Stimulated activated CD8-positive, alpha-beta memory T cell treated with anti-CD3 and anti-CD28 coated beads, Interleukin-15, amount 100 ng/mL, for 1 hour (primary cell): ENCODE measurements around the gene PLEKHA1.

Experiments
- DNase-seq: peaks from one replicate; pipeline ENCODE4 v3.0.0-alpha.2; 2020; ENCODE audit warnings: low read depth

PLEKHA1 gene

DNA sequence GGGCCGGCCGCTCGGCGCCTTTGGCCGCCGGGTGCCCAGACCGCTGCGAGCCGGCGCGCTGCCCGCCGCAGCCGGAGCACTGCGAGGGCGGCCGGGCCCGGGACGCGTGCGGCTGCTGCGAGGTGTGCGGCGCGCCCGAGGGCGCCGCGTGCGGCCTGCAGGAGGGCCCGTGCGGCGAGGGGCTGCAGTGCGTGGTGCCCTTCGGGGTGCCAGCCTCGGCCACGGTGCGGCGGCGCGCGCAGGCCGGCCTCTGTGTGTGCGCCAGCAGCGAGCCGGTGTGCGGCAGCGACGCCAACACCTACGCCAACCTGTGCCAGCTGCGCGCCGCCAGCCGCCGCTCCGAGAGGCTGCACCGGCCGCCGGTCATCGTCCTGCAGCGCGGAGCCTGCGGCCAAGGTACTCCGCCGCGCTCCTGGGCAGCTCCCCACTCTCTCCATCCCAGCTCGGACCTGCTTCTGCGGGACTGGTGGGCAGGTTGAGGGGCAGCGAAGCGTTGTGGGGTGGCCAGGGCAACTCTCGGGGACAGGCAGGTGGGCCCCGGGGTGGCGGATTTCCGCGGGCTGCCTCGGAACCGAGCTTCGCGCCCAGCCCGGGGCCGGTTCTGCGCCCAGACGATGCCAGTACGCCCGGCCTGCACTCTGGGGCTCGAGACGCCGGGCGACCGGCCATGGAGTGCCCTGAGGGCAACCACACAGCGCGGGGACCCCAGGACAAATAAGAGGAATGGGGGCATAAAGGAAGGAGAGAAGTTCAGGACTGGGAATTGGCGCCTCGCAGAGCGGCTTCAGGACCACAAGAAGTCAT is 87.4 kb downstream of the PLEKHA1 start:
- DNase-seq = no peak

DNA sequence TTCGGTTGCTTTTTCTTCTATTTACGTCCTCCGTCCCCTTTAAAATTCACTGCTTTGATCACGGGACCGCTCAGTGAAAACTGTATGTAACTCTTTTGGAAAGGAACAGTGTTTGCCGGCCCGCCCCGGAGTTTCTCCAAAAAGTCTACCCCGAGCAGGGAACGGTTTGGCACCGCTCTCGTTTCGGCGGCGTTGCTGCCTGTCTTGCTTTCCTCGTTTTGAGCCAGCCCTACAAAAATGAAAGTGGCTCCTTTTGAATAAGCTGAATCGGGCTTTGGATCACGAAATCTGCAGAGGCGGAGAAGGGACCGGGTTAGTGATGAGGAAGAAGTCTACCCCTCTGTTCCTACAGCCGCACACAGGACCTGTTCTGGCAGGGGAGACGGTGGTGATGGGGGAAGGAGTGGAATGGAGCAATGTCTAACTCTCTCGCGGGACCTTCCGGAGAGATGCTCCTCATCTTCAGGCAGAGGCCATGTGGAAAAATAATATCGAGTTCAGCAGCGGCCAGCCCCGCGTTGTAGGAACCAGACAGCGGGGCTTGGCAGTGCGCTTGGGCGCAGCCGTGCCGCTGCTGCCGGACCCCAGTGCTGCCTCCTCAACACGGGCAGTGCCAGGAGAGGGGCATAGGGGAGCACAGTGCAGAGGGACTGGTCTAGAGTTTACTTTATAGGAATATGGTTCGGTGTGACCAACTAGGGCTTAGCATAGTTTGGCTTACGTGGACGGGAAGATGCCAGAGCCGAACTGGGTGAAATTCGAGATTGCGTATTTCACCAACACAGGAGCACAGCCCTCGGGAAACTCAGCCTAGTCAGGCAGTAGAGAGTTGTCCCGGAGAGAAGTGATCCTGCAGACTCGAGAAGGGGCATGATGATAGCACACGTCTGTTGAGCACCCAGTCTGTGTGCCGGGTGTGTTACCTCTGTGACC is 88.3 kb downstream of the PLEKHA1 start:
- no peak for DNase-seq

DNA sequence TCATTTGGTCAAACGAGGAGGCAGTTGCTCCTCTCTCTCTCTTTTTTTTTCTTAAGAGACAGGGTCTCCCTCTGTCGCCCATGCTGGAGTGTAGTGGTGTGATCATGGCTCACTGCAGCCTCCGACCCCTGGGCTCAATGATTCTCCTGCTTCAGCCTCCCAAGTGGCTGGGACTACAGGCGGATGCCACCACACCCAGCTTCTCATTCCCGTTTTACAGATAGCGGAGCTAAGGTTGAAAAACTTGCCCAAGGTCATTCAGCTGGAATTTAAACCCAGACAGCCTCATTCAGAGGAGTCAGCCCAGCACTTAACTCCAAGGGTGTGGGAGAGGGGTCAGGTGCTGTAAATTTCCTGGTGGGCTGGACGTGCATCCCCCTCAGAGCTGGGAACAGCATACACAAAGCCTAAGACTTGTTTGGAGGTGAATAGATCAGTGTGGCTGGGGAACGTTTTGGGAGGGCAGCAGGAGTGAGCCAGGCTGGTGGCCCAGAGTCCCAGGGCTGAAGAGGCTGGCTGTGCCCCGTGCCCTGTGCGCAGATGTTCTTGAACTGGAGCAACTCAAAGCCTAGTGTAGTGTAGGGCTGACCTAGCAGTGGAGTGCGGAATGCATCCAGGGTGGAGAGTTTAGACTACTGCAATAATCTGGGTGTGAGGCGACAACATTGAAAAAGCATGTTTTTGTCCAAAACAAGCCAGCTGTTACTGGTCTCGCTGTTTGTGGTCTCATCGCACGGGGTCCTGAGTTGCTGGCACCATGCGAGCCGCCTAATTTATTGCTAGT is 89.2 kb downstream of the PLEKHA1 start:
- no peak for DNase-seq

DNA sequence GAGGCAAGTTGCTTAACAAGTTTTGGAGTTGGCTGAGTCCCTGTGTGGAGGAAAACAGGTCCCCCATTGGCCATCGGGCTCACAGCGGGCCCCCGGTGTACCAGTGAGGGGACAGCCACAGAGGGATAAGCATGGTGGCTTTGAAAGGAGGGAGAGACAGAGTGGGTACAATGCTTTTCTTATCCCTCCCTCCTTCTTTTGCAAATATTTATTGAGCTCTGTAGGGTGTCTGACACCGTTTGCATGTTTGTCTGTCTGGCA is 89.7 kb downstream of the PLEKHA1 start:
- no peak for DNase-seq

DNA sequence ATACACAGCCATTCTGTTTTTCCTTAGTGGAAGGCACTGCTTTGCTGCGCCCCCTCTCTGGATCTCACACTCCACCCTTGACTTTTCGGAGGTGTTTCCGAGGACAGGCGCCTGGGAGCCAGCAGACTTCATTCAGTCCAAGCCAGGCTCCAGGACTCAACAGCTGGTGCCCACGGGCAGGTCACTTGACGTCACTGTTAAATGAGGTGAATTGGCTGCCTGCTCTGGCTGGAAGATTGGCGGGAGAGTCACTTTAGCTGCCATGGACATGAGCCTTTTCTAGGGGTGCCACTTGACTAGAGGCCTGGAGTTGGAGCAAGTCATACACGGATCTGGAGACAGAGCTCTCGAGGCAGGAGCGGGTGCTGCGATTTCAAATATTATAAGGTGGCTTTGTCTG is 90.1 kb downstream of the PLEKHA1 start:
- no peak for DNase-seq

DNA sequence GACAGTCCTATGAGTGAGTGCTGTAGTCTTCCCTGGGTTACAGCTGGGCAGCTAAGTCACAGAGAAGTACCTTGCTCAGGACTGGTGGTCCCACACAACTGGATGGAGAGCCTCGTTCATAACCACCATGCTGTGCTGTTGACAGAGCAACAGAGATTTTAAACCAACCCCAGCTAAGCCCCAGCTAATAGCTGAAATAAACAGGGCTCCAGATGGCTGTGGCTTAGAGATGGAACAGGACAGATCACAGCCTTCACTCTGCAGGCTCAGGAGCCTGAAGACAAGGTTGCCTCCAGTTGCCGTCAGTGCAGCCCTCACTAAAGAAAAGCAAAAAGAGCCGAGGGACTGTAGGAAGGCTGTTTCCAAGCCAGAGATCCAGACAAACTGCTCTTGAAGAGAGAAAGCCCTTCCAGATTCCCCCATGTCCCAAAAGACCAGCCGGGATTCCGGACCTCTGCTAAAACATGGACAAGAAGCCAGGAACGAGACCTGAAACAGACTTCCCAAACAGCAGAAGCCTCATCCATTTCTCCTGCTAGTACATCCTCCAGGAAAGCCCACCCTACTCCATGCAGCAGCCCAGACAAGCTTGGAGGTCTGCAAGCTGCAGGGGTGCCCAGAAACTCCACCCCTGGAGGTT is 91.0 kb downstream of the PLEKHA1 start:
- no peak for DNase-seq

DNA sequence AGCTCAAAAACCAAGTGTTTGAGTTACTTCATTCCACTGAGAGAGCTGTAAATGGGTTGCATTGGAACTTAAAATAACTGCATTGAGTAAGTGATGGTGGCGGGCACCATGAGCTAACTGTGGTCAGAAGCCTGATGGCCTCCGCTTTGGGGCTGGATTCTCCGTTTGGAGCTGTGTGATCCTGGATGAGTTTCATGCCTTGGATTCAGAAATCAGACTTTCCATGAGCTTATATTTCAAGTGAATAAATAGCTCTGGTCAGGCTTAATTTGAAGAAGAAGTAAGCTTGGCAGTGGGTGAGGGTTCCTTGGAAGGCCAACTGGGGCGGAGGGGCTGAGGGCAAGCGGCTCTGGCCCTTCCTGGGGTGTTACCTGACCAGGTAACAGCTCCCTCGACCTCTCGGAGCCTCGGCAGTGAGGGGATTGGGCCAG is 92.5 kb downstream of the PLEKHA1 start:
- DNase-seq = no peak

DNA sequence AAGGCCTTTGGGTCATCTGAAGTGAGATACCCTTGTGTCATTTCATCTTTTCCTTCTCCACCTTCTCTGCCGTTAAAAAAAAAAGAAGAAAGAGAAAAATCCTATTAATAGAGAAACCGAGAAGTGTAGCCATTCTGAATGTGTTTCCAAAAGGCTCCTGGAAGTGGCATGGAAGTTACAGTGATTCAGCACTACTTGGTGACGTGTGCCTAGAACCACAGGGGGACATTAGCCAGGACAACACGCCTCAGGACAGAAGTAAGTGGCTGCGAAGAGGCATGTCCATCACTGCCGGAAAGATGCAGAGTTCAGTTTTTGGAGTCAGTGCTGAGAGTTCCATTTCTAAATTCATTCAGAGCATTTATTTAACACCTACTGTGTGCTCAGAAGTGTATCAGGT is 93.2 kb downstream of the PLEKHA1 start:
- no peak for DNase-seq

DNA sequence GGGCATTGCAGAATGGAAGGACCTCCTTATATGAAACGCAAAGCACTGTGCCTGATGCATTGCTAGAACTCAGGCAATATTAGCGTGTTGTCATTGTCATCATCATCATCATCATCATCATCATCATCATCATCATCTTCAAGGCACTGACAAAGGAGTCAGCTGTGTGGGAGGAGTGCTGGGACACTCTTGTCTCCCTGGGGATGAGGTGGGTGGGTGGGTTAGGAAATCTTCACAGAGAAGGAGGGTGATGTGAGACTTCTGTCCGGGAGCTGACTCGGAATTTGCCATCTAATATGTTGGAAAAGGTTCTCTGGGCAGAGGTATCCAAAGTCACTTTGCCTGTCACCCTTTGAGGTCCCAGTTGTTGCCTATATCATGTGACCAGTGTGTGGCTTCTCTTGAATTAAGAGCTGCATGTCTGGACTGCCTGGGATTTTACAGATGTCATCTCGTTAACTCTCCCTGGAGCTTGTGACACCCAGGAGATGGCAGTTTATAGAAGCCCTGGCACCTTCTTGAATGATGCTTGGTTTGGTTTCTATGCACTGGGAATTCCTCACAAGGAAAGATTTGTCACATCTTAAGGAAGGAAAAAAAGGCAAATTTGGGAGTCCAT is 93.9 kb downstream of the PLEKHA1 start:
- no peak for DNase-seq

DNA sequence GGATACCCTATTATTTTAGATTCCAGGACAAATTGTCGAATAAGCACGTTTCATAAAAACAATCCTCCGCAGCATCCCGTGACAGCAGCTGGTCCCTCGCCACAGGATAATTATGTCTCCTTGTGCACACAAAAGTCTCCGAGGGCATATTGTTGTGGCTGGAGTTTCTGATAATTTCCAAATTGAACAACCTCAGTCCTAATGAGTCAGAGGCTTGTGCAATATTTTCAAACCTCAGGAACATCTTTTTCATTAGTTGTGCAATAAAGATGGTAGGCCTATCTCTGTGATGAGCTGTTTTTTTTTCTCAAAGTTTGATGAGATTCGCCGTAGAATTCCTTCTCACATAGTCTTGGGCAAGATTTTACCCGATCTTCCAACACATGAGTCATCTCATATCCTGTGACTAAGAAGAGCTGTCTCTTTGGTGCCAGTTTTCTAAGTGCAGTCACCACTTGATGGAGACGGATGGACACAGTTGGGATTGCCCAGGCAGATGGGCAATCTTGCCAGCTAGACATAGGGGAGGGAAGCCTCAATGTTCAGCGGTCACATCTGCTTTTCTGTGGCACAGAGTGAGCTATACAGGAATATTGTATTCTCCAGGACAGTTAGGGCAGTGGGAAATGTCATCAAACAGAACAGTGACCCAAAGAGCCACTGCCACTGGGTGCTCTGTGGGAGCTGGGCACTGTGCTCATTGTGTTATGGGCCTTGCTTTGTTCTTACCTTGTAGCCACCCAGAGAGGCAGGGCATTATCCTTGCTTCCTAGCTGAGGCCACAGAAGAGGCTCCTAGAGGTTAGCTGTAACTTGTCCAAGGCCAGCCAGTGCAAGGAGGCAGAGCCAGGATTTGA is 94.6 kb downstream of the PLEKHA1 start:
- no peak for DNase-seq

DNA sequence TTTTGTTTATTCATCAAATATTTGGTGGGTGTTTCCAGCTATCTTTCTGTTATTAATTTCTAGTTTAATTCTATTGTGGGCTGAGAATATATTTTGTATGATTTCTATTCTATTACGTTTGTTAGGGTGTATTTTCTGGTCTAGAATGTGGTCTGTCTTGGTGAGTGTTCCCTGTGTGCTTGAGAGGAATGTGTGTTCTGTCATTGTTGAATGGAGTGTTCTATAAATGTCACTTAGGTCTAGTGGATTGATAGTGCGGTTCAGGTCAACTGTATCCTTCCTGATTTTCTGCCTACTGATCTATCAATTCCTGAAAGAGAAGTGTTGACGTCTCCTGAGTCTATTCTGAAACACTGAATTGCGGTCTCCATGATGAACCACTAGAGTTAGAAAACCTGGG is 95.3 kb downstream of the PLEKHA1 start:
- DNase-seq = no peak

DNA sequence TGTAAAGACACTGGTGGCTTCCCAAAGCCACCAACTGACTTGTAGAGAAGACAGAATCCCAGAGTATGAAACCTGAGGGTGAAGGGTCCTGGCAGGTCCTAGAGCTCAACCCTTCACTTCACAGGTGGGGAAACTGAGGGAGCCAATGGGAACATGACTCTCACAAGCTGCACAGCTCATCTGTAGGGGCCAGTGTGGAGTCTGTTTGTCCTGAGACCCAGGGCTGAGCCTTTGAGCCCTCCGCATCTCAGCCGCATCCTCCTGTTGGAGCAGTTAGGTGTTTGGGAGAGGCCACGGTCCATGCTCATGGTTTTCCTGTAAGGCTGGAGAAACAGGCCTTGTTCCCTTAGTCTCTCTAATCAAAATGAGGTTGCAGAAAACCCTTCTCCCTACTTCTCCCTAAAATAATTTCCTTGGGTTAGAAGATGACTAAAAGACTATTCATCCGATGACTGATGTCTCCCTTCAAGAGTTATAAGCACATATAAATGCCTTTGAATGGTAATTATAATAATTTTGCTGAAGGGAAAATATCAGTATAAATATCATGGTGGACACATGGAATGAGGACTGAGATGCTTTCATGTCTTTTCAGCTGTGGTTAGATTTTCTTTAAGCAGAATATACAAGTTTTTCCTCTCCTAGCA is 97.1 kb downstream of the PLEKHA1 start:
- no peak for DNase-seq

DNA sequence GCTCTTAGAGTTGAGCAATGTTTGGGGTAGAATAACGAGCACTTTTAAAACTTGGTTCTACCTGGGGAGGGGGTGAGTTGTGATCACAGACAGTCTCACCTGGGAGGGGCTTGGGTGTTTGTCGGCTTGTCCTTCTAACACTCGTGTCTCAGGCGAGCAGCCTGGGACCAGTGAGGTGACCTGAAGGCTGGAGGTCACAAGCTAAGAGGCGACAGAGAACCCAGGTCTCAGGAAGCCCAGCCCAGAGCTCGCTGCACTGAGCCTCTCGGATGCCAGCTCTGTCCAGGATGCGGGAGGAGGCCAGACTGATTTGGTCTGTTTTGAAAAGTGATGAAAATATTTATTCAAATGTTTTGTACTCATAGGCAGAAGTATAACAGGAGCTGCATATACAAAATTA is 98.6 kb downstream of the PLEKHA1 start:
- DNase-seq = no peak

DNA sequence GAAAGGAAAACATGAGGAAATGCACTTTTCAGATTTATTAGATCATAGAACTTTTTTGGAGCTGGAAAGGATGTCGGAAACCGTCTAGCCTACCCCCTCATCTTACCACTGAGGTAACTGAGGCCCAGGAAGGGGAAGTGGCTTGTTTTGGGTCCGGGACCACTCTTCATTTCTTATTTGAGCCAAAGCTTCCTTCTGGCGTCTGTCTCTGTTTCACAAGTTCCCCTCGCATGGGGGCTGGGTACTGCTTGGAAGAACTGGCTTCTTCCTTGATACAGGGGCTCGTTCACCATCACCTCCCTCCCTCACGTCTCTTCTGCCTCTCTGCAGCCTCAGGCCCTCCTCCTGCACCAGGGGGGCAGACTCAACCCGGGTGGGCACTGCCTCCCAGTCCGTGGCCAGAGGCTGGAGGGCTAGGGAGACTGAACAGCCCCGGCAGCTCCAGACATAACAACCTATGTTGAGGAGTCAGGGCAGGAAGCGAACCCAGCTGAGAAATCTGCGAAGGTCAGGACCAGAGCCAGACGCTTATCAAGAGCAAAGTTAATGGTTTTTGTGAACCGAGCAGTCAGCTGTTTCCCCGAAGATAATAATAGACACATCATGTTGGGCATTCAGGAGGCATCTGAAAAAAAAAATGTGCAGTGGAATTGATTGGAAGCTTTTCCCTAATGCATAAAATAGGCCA is 99.8 kb downstream of the PLEKHA1 start:
- DNase-seq = no peak

DNA sequence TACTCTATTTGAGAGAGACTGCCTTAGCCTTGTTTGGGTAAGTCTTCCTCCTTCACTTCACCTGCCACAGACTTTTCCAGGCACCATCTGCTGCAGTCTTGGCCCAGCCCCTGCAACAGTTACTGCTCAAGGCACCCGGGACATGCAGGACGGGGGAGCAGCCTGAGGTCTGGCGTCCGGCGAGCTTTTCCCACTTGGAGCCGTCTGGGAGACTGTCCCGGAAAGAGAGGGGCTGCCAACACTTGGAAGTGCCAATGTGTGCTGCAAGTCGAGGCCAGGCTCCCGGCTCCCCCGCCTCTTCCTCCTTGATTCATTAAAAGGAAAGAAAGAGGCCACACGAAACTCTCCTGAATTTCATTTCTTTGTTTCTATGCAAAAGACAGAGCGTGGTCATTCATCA is 100.6 kb downstream of the PLEKHA1 start:
- DNase-seq = no peak

DNA sequence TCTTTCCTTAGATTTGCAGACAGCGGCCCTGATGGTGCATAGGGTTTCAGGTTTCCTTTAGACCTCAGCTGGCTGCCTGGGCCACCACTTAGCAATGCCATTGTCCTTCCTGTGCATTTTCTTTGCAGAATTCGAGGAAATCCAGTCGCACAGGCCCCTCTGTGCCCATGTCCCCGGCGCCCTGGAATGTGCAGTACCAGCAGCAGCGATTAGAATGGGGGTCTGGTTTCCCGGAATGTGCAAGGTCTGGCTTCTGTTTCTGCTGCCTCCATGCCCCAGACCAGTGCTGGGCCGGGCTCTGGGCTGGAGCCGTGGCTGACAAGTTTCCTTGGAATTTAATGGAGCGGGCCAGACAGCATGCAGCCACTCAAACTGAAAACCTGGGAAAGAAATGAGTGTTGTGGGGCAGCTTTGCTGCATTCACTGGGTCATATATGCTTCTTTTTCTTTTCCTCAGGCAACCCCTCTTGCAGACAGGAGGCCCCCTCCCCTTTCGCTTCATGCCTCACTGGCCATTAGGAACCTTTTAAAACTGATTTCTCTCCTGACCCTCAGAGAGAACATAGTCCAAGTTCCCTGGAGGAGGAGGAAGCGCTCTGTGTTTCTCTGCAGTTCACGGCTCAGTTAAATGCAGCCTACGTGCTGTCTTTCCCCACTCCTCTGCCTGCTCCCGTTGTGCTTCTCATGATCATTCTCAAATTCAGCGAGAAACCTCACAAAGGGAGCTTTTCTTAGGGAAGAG is 101.3 kb downstream of the PLEKHA1 start:
- DNase-seq = no peak

DNA sequence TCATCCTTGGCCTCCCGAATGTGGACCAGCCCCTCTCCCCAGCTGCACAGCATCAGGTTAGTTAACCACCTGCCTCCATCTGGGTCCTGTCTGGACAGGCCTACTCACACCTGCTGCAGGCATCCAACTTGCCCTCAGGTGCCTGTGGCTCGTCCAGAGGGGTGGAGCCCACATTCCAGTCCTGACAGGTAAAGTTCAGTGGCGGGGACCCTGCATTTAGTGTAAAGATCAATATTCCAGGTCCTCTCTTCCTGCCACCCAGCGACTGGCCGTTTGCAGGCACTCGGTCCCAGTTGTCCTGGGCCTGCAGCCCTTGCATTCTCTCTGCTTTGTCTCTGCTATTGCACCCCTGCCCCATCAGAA is 101.8 kb downstream of the PLEKHA1 start:
- no peak for DNase-seq

DNA sequence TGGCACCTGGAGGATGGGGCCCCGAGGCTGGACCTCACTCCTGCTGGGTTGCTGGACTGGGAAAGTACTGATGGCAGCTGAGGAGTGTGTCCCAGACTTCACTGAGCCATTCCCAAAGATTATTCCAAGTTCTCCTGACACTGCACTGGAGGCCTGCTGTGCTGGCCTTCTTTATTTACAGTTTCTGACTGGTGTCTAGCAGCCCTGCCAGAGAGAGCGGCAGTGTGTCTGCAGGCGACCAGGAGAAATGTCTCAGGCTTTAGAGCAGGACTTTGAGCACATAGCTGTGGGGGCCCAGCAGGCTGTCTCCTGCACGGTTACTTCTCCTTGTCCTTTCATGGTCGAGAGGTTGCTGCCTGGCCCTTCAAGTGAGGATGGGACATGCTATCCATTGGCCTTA is 102.9 kb downstream of the PLEKHA1 start:
- DNase-seq = no peak

DNA sequence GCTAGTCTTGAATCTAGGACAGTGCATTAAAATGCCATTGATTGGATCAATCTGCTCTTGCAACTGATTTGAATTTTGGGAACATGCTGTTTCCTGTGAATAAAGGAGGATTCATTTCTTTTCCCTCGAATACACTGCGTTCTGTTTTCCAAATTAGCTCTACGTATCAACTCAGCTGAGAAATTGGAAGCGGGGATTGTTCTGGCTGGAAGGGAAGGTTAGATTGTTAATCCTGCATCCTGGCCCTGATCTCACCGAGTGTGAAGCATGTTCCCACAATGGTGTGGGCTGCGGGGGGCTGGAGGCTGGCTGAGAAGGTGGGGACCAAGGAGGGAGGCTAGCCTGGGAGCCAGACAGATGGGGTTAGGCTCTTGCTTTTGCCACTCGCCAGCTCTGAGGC is 104.5 kb downstream of the PLEKHA1 start:
- DNase-seq = no peak
